SK-N-SH (cell line): ENCODE data around the gene MIER1. TPM values are rescaled to one million over a fixed set of nuclear protein-coding genes. Genes with fewer than 3 reads are reported as not detected.

Source experiments
- CTCF ChIA-PET: fragments of 300-600, 350-600 bp; formaldehyde crosslinking; extraction: SDS; loops from one replicate; lab custom pipeline; 2021; lab: Yijun Ruan, JAX
- POLR2A ChIA-PET: fragments of 350-600 bp; sonication (Branson Sonifier 250); formaldehyde crosslinking; extraction: SDS; loops from one replicate; lab custom pipeline; 2020; ENCODE audit warnings: antibody characterized with exemption, inconsistent platforms; lab: Yijun Ruan, JAX
- DNase-seq: peaks from one replicate; pipeline ENCODE4 v3.0.0; 2012
- H2AFZ ChIP-seq: fragments of 200-600 bp; sonication (generic); 2 replicates; pipeline ENCODE4 v1.8.1; 2016; ENCODE audit warnings: antibody characterized with exemption, mild to moderate bottlenecking, low read depth
- H3F3A ChIP-seq: fragments of 200-600 bp; sonication (generic); replicated peaks from 2 replicates; pipeline ENCODE3; 2016; ENCODE audit warnings: antibody characterized with exemption, mild to moderate bottlenecking; ENCODE audit not compliant: insufficient read depth
- H3K27ac ChIP-seq, 2 experiments: fragments of 200-500 bp in 1 of 2; fragments of 200-600 bp in 1 of 2; sonication (Bioruptor generic) in 1 of 2; sonication (generic), shearing (Covaris generic) in 1 of 2; 2 replicates each; pipeline versions ENCODE4 v1.5.1 to v1.6.1; 2014 to 2016; ENCODE audit warnings: low read depth in 2 of 2, inconsistent platforms in 1 of 2, low read length in 1 of 2, mild to moderate bottlenecking in 1 of 2, mixed read lengths in 1 of 2
- H3K27me3 ChIP-seq: fragments of 200-600 bp; sonication (generic), shearing (Covaris generic); 2 replicates; pipeline ENCODE4 v1.6.1; 2016; ENCODE audit warnings: mixed run types; ENCODE audit not compliant: insufficient read depth
- H3K36me3 ChIP-seq, 2 experiments: fragments of 200-500 bp in 1 of 2; fragments of 200-600 bp in 1 of 2; sonication (Bioruptor generic) in 1 of 2; sonication (generic) in 1 of 2; replicated peaks in 1 of 2; 2 replicates each; pipeline versions ENCODE3 to v1.5.1; 2014 to 2016; ENCODE audit warnings: low read length in 1 of 2, mild to moderate bottlenecking in 1 of 2; ENCODE audit not compliant: insufficient read depth in 2 of 2, control insufficient read depth in 1 of 2
- H3K4me1 ChIP-seq, 2 experiments: fragments of 200-500 bp in 1 of 2; fragments of 200-600 bp in 1 of 2; sonication (Bioruptor generic) in 1 of 2; sonication (generic), shearing (Covaris generic) in 1 of 2; 2 replicates each; pipeline versions ENCODE4 v1.5.1 to v1.6.1; 2014 to 2016; ENCODE audit warnings: low read depth in 1 of 2, low read length in 1 of 2, mixed run types in 1 of 2; ENCODE audit not compliant: insufficient read depth in 2 of 2, control insufficient read depth in 1 of 2
- H3K4me2 ChIP-seq: fragments of 200-600 bp; sonication (generic), shearing (Covaris generic); 2 replicates; pipeline ENCODE4 v1.6.1; 2017; ENCODE audit warnings: mixed run types
- H3K4me3 ChIP-seq, 2 experiments: fragments of 200-500 bp in 1 of 2; fragments of 200-600 bp in 1 of 2; sonication (Bioruptor generic) in 1 of 2; sonication (generic), shearing (Covaris generic) in 1 of 2; 2 replicates each; pipeline versions ENCODE4 v1.5.1 to v1.8.1; 2014 to 2016; ENCODE audit warnings: low read depth in 2 of 2, inconsistent platforms in 1 of 2, low read length in 1 of 2, mild to moderate bottlenecking in 1 of 2, mixed read lengths in 1 of 2, moderate library complexity in 1 of 2
- H3K79me2 ChIP-seq: fragments of 200-600 bp; sonication (generic); 2 replicates; pipeline ENCODE4 v1.8.1; 2017; ENCODE audit warnings: mild to moderate bottlenecking; ENCODE audit not compliant: insufficient read depth
- H3K9ac ChIP-seq: fragments of 200-600 bp; sonication (generic); 2 replicates; pipeline ENCODE4 v1.6.1; 2017; ENCODE audit warnings: mixed run types
- H3K9me2 ChIP-seq: fragments of 200-600 bp; sonication (generic); 2 replicates; pipeline ENCODE4 v1.6.1; 2017; ENCODE audit warnings: mixed run types
- H3K9me3 ChIP-seq: fragments of 200-600 bp; sonication (generic); 2 replicates; pipeline ENCODE4 v1.6.1; 2017; ENCODE audit warnings: mixed run types, mild to moderate bottlenecking, moderate library complexity
- H4K20me1 ChIP-seq: fragments of 200-600 bp; sonication (generic); 2 replicates; pipeline ENCODE4 v1.6.1; 2017; ENCODE audit warnings: mild to moderate bottlenecking, mixed run types; ENCODE audit not compliant: insufficient read depth
- FOSL2 ChIP-seq: IDR thresholded peaks from 2 replicates; pipeline ENCODE4 v1.4.0; 2012; ENCODE audit warnings: low read depth, mild to moderate bottlenecking, moderate library complexity, borderline replicate concordance
- FOXM1 ChIP-seq: IDR thresholded peaks from 2 replicates; pipeline ENCODE4 v1.4.0; 2012; ENCODE audit warnings: low read depth, mild to moderate bottlenecking
- GATA2 ChIP-seq: sonication (generic); formaldehyde crosslinking; IDR thresholded peaks from 2 replicates; pipeline ENCODE4 v1.5.0; 2020; ENCODE audit warnings: mild to moderate bottlenecking, missing genetic modification reagents
- JUND ChIP-seq: IDR thresholded peaks from 2 replicates; pipeline ENCODE4 v1.4.0; 2012
- MXI1 ChIP-seq: IDR thresholded peaks from 2 replicates; pipeline ENCODE4 v1.6.1; 2012; ENCODE audit warnings: mild to moderate bottlenecking, low read depth, low read length, improper control_type of control experiment
- RFX5 ChIP-seq: IDR thresholded peaks from 2 replicates; pipeline ENCODE4 v1.6.1; 2012; ENCODE audit warnings: mild to moderate bottlenecking, improper control_type of control experiment, low read length
- TCF12 ChIP-seq: IDR thresholded peaks from 2 replicates; pipeline ENCODE4 v1.4.0; 2012
- TEAD4 ChIP-seq: IDR thresholded peaks from 2 replicates; pipeline ENCODE4 v1.4.0; 2012; ENCODE audit warnings: mild to moderate bottlenecking, borderline replicate concordance; ENCODE audit not compliant: insufficient read depth
- WGBS: methylation state at CpG from one replicate; pipeline ENCODE4 v1.1.6; 2017; ENCODE audit warnings: low lambda C conversion rate; 5-methylcytosine and 5-hydroxymethylcytosine counted together
- polyA plus RNA-seq, 3 experiments: library from polyadenylated mRNA; depleted of rRNA; stranded (reverse); fragments of >200 nt; gene quantifications; 2 replicates each; pipeline ENCODE4 v1.2.3, GENCODE V29; 2012
- TF ChIP-seq, protein P1 (sequence below): IDR thresholded peaks from 2 replicates; pipeline ENCODE4 v1.4.0; 2012; ENCODE audit warnings: low read depth, borderline replicate concordance
- TF ChIP-seq, protein P2 (sequence below): IDR thresholded peaks from 2 replicates; pipeline ENCODE4; 2012
- TF ChIP-seq, protein P3 (sequence below): IDR thresholded peaks from 2 replicates; pipeline ENCODE4 v1.4.0; 2012; ENCODE audit warnings: low read depth, borderline replicate concordance

MIER1 gene
- polyA plus RNA-seq, 1 of the 3 experiments (the other 2 are of a cell fraction), result 4.4 TPM

DNA sequence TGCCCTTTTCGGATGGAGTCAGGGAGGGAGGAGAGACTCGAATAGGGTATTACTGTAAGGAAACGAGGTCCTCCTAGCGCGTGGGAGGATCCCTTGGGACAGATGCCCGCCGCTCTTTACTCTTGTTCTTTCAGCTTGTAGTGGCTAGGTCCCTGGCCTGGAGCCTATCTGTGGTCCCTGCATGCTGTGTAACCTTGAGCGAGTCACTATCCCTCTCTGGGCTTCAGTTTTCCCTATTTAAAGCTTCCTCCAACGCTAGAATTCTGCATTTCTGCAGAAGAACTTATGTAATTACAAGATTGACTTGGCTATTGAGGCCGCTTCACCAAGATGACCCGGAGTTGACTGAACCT, 744 bp downstream of the MIER1 start (continued):
- TF ChIP-seq, protein P1, sequence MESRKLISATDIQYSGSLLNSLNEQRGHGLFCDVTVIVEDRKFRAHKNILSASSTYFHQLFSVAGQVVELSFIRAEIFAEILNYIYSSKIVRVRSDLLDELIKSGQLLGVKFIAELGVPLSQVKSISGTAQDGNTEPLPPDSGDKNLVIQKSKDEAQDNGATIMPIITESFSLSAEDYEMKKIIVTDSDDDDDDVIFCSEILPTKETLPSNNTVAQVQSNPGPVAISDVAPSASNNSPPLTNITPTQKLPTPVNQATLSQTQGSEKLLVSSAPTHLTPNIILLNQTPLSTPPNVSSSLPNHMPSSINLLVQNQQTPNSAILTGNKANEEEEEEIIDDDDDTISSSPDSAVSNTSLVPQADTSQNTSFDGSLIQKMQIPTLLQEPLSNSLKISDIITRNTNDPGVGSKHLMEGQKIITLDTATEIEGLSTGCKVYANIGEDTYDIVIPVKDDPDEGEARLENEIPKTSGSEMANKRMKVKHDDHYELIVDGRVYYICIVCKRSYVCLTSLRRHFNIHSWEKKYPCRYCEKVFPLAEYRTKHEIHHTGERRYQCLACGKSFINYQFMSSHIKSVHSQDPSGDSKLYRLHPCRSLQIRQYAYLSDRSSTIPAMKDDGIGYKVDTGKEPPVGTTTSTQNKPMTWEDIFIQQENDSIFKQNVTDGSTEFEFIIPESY, result no peak
- TF ChIP-seq RFX5 (no peak), TCF12 (no peak)

DNA sequence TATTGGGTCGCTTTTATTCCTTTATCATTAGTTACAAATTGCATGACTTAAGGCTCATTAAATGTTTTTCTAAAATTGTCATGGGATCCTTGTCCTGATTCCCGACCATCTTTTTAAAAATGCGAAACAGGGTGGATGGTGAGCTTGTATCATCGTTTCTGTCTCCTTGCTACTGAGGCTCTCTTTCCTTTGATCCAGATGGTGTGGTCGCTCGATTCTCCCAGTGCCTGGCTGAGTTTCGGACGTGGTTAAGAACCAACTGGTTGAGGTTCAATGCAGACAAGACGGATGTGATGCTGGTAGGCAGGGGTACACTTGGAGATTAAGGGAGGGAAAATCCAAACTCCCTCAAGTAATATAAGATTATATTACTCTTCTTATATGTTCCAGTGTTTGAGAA, 1.2 kb downstream of the MIER1 start:
- ChIA-PET CTCF (interaction anchor here (1.0 to 1.7 kb wide), 2 partner anchors 70 to 160 kb away, joined by 3 to 9 read pairs; no protein-coding TSS in a partner anchor), POLR2A (interaction anchor here (1.1 kb wide), 1 partner anchor 128 kb away, joined by 3 read pairs; the partner anchor contains the start of gene SLC35D1)
- peak overlapping the region; percentile 15; the same call in 1 of the 2 replicates for H2AFZ ChIP-seq
- H3F3A ChIP-seq, result peaks cover 20% of the 10 kb centered on the region
- H3K9ac ChIP-seq, result peak overlapping the region; percentile 94
- H3K4me2 ChIP-seq, result peak overlapping the region; percentile 87
- peak; percentile 27 for DNase-seq
- 7% methylated on average over 9 of the region's 9 CpGs for WGBS
- H3K79me2 ChIP-seq, result peaks cover 79% of the 10 kb centered on the region
- no peaks in the 10 kb centered on the region for H3K9me3 ChIP-seq
- peaks cover 4% of the 10 kb centered on the region; the same call in 1 of the 2 replicates for H4K20me1 ChIP-seq
- no peaks in the 10 kb centered on the region for H3K27me3 ChIP-seq
- no peaks in the 10 kb centered on the region for H3K9me2 ChIP-seq
- TF ChIP-seq, protein P2, sequence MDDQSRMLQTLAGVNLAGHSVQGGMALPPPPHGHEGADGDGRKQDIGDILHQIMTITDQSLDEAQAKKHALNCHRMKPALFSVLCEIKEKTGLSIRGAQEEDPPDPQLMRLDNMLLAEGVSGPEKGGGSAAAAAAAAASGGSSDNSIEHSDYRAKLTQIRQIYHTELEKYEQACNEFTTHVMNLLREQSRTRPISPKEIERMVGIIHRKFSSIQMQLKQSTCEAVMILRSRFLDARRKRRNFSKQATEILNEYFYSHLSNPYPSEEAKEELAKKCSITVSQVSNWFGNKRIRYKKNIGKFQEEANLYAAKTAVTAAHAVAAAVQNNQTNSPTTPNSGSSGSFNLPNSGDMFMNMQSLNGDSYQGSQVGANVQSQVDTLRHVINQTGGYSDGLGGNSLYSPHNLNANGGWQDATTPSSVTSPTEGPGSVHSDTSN, result no peak
- TF ChIP-seq FOSL2 (no peak), TEAD4 (no peak), TCF12 (no peak), FOXM1 (no peak), GATA2 (CRISPR knock-in tag) (no peak), MXI1 (no peak; the same call in 1 of the 2 replicates)
- TF ChIP-seq, protein P3, sequence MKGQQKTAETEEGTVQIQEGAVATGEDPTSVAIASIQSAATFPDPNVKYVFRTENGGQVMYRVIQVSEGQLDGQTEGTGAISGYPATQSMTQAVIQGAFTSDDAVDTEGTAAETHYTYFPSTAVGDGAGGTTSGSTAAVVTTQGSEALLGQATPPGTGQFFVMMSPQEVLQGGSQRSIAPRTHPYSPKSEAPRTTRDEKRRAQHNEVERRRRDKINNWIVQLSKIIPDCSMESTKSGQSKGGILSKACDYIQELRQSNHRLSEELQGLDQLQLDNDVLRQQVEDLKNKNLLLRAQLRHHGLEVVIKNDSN, result no peak
- peak overlapping the region; percentile 69 to 94 for H3K4me3 ChIP-seq
- H3K36me3 ChIP-seq, result peaks cover 16 to 24% of the 10 kb centered on the region in 2 experiments
- peaks cover 7 to 19% of the 10 kb centered on the region in 2 experiments; a peak in 2 of 4 replicates for H3K4me1 ChIP-seq
- peak overlapping the region; percentile 91 to 99 for H3K27ac ChIP-seq

DNA sequence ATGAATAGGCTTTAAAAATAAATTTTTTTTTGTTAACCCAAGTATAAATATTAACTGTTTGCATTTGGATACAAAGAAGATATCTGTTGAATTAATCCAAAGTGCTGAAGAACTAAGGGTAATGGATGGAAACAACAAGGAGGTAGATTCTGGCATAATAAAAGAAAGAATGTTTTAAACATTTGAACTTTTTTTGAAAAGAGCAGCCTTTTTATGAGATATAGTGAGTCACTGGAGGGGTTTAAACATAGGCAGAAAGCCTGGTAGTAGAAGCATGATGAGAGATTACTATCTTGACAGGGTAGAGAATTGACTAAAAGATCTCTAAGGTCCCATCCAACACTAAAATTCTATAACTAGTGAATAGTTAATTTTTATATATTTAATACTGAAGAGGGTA, 2.7 kb downstream of the MIER1 start:
- Histone ChIP-seq H2AFZ (no peak overlapping the region), H3K4me2 (no peak overlapping the region), H4K20me1 (peaks cover 8% of the 10 kb centered on the region), H3F3A (peaks cover 25% of the 10 kb centered on the region), H3K9me2 (no peaks in the 10 kb centered on the region), H3K4me1 (peaks cover 12 to 23% of the 10 kb centered on the region in 2 experiments; a peak in 3 of 4 replicates), H3K79me2 (peaks cover 82% of the 10 kb centered on the region), H3K4me3 (no peak overlapping the region; a peak in 1 of 4 replicates), H3K9ac (peak overlapping the region; percentile 94; the same call in 1 of the 2 replicates), H3K27ac (peak overlapping the region in 1 of 2 experiments; percentile 1; a peak in 1 of 4 replicates), H3K27me3 (no peaks in the 10 kb centered on the region), H3K36me3 (peaks cover 16 to 24% of the 10 kb centered on the region in 2 experiments), H3K9me3 (no peaks in the 10 kb centered on the region)
- DNase-seq, result no peak
- TF ChIP-seq, protein P2, result no peak
- peak; percentile 6; the same call in 1 of the 2 replicates for TF ChIP-seq JUND
- POLR2A ChIA-PET, result no interaction called here
- CTCF ChIA-PET, result interaction anchor here (0.7 to 1.6 kb wide), 2 partner anchors 162 to 222 kb away, joined by 3 read pairs; no protein-coding TSS in a partner anchor
